GM12801 (cell line): ENCODE measurements around the gene IPO7.

Source experiments
- TF ChIP-seq, protein P1 (sequence below): IDR thresholded peaks from one replicate; pipeline ENCODE4 v1.5.1; 2011; ENCODE audit warnings: control low read depth; ENCODE audit not compliant: insufficient read length; ENCODE audit errors: extremely low read depth

Gene IPO7

GRCh38 chr11:9493492-9493891 is 109.0 kb downstream of the IPO7 start:
- TF ChIP-seq, protein P1, sequence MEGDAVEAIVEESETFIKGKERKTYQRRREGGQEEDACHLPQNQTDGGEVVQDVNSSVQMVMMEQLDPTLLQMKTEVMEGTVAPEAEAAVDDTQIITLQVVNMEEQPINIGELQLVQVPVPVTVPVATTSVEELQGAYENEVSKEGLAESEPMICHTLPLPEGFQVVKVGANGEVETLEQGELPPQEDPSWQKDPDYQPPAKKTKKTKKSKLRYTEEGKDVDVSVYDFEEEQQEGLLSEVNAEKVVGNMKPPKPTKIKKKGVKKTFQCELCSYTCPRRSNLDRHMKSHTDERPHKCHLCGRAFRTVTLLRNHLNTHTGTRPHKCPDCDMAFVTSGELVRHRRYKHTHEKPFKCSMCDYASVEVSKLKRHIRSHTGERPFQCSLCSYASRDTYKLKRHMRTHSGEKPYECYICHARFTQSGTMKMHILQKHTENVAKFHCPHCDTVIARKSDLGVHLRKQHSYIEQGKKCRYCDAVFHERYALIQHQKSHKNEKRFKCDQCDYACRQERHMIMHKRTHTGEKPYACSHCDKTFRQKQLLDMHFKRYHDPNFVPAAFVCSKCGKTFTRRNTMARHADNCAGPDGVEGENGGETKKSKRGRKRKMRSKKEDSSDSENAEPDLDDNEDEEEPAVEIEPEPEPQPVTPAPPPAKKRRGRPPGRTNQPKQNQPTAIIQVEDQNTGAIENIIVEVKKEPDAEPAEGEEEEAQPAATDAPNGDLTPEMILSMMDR: no peak

DNA sequence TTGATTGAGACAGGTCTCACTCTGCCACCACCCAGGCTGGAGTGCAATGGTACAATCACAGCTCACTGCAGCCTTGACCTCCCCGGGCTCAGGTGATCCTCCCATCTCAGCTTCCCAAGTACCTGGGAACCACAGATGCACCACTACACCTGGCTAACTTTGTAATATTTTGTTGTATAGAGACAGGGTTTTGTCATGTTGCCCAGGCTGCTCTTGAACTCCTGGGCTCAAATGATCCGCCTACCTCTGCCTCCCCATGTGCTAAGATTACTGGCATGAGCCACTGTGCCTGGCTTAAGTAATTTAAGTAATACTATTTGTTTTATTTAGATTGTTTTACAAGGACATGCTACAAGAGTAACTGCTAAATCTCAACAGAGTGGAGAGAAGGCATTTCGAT is 109.9 kb downstream of the IPO7 start:
- TF ChIP-seq, protein P1: no peak

DNA sequence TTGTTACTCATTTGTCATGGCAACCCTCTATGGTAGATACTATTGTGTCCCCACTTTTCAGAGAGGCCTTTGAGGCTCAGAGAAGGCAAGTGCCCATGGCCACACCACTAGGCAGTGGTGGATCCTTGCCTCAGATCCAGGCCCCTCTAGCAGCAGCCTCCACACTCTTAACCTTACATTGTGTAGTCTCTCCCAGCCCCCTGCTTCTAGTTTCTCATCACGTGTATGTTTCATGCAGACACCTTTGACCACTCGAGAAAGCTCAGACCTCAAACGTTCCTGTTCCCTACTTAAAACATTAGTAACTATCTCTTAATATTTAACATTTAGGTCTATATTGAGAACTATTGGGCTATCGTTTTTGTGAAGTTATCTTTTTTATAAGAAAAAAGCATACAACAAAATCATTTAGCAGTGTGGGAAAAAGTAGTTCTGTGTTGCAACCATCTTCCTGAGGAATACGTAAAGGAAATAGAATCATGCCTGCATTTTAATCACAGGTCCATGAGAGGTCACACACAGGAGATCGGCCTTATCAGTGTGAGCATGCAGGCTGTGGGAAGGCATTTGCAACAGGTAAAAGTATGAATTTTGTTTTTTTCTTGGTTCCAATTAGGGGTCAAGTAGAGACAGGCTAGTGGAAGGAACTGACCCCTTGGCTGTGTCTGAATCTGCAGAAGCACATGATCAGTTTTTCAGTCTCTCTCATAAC is 111.5 kb downstream of the IPO7 start:
- TF ChIP-seq, protein P1: no peak
